Activated CD4-positive, CD25-positive, alpha-beta regulatory T cell treated with anti-CD3 and anti-CD28 coated beads, Interleukin-2, amount 50 U/mL, for 72 hours (primary cell): ENCODE measurements around the gene LRRC28.

ENCODE experiments used
- DNase-seq: peaks from one replicate; pipeline ENCODE4 v3.0.0; 2021

The LRRC28 gene

DNA sequence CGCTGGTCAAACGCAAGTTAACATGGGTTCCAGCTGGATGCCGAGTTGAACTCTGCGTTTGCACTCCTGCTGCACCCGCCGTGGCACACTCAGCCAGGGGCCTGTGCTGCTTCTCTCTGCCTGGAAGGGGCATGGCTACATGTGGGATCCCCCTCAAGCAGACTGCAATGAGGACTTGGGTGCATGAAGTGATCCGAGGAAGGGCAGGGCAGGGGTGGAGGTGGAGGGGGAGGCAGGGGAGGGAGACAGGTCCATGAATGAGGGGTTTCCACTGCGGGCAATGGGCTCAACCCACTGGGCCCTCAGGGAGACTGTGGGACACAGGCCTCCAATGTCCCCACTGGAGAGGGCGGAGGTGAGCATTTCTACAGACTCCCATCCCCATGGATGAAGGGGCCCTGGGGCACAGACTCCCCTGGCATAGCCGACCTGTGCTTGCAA is 172.9 kb downstream of the LRRC28 start:
- no peak for DNase-seq

DNA sequence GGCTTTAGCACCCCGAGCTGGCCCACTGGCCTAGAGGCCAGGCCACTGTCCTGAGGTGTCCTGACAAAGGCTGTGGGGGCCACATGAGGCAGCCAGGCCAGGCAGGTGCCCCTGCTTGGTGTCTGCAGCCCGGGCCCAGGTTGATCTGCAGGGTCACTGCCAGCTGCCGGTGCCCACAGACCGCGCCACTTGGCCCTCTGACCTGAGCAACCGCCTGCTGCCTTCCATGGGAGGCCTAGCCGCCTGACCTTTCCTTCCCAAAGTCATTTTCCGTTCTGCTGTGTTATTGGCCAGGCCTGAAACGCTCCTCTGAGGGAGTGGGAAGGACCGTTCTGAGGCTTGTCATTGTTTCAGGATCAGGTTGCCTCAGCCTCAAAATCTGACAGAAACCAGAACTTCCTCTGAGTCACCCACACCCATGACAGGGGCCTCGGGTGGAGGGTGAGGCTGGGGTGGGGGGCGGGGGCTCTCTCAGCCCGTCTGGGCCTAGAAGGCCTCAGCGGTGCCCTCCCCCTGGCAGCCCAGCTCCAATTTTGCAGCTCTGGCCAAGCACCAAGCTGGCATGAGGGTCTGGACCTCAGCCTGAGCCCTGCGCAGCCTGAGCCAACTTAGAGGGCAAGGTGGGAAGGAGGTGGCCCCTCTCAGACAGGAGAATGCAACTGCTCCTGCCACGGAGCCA is 173.8 kb downstream of the LRRC28 start:
- DNase-seq = peak; percentile 43

DNA sequence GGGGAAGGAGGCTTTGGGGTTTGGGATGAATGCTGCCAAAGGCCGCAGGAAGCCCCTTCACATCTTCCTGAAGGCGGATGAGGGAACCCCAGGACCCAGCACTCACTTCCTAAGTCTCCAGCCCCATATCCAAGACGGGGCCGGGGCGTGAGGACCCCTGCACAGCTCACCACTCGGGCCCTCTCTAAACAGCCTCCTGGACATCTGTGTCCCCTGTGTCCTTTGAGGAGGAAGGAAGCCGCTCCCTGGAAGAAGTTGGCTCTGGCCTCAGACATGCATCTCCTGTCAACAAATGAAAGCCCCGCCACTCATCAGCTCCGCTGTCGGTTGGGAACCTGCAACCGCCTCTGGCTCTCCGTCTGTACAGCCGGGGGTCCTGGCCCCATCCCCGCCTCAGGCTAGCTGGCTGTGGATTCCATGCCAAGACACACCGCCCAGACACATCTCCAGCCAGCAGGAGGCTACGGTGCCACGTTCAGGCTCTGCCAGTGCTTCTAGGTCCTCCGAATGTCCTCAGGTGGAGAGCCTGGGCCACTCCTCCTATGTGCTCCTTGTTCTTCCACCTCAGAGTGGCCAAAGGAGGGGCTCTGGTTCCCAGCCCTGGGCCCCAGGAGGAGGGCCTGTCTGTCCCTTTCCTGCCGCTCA is 174.5 kb downstream of the LRRC28 start:
- DNase-seq = peak; percentile 28

DNA sequence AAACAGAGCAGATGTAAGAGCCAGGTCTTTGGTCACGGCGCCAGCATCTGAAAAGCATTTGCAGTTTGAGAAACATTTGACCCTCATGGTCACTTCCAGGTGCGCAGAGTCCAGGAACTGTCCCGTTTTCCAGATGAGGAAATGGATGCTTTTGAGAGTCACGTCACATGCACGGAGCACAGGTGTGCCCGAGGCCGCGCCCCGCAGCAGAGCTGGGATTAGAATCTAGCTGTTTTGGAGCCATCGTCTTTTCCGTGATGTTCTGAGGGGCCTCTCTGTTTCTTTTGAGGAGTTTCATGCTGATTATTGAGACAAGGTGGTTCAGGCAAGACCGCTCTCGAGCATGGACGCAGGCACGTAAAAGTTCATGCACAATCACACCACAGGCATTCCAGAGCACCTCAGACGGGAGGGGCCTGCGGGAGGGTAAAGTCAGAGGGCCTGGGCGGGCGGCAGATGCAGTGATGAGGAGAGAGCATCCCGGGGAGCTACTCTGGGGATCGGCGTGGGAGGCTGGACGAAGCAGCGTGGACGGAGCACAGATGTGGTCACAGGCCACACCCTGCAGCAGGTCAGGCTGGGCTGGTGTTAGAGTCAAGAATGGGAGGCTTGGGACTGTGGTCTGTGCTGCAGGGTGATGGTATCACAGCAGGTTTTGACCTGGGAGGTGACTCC is 175.3 kb downstream of the LRRC28 start:
- DNase-seq = peak; percentile 27

DNA sequence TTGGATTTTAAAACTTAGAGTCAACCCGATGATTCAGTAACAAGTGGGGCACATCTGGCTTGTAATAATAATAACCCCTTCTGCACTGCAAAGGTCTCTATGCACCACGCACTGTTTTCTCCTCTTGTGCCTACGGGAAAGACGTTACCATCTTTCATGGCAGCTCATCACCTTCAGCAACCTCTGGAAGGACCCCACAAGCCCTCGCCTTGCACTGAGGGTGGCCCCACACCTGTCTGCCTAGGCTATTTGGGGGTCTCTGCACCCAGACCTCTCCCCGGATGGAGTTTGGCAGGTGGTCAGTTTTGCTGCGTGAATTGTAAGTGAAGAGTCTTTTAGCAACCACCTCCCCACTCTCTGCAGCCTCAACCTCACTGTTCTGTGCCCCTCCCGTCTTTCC is 175.9 kb downstream of the LRRC28 start:
- DNase-seq = no peak

DNA sequence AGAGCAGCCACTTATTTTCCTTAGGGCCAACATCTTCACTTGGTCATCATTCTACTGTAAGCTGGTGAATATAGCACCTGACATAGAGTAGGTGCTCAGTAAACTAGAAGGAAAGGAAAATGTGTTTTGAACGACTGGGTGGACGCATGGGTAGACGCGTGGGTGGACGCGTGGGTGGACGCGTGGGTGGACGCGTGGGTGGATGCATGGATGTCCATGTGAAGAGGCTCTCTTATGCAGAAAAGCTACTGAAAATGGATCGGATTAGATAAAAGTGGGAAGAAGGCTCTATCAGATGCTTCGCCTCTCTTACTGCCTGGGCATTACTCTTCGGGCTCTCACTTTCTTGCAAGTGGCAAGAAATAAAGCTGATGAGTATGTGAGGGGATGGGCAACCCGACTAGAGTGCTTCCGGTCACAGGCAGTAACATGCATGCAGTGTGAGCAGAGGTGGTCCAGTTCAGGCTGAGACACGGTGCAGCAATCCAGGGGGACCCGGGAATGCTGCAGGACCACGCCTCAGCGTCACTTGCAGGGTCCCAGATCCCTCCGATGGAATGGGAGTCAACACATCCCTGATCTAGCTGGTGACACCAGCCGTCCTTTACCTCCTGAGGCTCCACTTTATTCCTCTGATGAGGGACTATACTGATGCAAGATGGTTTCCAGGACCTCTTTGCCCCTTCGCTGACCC is 176.5 kb downstream of the LRRC28 start:
- peak; percentile 23 for DNase-seq

DNA sequence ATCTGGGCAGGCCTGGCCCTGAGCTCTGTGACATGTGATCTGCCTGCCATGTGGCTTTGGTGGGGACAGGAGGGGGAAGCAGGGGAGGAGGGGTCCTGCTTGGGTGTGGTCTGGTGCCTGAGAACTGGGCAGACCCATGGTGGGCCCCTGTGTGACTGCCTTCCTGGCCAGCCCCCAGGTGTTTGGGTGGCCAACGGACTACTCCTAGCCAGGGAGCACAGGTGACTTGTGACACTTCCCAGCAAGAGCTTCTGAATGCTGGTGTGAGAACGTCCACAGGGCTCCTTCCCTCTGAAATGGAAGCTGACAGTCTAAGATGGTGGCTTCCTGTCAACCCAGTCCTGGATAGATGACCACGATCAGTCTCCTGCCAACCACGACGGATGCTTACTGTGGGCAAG is 178.4 kb downstream of the LRRC28 start:
- peak; percentile 15 for DNase-seq

DNA sequence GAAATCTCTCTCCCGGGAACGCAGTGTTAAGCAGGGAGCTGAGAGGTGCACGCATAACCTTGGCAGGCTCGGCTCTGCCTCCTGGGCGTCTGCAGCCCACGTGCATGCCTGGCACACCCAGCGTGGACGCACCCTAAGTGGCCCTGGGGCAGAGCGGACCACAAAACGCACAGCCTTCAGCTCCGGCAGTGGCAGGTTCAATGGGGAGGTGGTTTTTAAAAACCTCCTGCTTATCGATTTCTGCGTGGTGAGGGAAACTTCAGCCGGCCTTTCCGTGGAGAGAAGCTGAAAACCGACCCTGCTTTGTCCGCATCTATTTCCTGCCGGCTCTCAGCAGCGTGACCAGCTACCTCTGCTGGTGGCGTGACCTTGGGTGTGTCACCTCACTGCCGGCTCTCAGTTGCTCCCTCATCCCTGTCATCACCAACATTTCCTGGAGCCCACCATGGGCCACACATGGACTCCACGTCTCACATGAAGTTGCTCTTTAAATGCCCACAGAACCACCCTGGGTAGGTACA is 179.7 kb downstream of the LRRC28 start:
- no peak for DNase-seq

DNA sequence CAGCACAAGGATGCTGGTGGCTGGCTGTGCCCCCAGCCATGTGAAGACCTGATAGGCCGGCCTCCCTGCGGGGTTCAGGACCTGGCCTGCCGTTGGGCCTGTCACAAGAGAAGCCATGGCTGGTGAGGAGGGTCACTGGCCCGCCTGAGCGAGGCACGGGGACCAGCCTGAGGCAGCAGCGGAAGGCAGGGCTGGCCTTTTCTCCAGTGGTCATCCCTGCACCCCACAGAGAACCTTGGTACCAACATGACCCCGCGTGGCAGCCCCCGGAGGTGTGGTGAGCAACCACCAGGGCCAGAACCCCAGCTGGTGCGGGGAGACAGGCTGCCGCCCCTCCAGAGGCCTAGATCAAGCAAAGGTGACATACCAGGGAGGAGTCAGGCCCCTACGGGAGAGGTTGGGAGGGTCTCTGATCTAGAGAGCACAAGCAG is 180.4 kb downstream of the LRRC28 start:
- DNase-seq = peak; percentile 26

DNA sequence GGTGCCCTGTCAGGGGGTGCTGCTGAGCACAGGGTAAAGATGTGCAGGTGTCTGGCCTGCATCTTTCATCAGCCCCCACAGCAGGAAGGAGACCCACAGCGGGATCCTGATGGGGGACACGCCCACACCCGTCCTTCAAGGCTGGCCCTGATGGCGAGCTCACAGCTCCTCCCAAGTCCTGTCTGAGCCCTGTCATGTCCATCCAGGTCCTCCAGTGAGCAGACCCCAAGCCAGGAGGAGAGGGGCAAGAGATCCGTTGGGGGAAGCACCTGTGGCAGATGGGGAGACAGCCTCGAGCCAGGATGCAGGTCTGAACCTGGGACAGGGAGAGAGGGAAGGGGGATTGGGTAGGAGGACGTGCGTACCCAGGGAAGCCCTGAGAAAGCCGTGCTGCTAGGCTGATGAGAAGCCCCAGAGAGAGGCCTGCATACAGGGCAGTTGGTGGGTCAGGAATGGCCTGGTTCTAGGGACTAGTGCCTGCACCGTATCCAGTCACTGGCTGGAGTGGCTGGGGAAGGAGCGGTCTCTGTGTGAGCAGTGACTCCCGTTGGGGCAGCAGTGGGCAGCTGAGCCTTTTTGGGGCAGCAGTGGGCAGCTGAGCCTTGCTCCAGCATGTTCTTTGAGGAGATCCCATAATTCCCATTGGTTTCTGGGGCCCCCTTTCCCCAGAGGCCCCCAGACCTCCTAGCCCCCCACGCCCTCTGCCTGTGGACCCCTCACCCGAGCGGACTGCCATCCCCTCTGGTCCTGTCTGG is 181.2 kb downstream of the LRRC28 start:
- DNase-seq = peak; percentile 22

DNA sequence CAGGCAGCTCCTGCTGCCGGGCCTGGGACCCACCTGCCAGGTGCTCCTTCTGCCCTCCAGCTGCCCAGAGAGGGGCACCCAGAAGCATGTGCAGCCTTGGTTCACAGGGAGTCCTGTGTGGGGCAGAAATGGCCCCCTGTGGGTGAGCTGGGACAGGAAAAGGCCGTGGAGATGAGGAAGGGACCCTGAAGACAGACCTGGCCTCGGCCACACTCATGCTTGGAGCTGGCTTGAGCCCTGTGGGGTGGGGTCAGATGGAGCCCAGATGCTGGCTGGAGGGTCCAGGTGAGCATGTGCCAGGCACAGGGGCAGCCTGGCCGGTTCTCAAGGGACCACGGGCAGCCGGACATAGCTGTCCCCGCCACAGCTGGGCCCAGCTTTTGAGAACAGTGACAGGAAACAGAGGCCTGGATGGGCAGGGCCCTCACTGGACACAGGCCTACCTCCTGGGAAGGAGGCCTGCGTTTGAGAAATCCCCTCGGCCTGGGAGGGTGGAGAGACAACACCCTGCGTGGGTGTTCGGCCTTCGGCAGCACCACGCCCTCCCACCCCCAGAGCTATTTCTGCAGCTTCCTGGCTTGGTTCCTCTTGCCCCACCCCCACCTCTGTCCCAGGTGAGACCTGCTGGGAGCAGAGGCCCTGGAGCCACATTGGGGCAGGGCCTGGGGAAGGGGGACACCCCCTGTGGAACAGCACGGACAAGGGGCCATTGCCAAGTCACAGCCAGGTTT is 181.9 kb downstream of the LRRC28 start:
- DNase-seq = peak; percentile 30

DNA sequence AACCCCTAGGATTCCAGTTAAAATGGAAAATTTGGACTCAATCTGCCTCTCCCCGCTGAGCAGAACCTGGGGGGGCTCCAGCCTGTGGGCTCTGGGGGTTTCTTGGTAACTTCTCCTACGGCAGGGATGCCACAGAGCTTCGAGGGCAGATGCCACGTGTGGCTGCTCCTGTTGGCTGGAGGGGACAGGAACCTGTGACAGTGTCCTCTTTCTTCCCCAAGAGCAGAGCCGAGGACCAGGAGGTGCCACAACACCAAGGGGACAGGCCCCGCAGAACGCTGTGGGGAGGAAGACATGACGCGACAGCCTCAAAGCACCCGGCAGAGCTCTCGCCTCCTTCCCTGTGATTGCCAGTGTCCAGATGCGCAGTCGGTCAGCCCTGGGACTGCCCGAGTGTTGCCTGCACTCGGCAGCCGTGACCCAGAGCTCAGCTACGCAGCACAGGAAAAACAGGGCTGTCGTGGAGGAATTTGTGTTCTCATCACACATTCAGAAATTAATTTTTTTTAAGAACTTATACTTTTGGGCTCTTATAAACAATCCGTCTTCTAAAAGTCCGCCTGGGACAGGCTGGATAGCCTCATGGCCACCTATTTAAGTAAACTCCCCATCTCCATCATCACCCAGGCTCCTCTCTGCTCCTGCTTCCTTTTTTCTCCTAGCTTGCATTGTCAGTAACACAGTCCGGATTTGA is 182.6 kb downstream of the LRRC28 start:
- DNase-seq = peak; percentile 28

DNA sequence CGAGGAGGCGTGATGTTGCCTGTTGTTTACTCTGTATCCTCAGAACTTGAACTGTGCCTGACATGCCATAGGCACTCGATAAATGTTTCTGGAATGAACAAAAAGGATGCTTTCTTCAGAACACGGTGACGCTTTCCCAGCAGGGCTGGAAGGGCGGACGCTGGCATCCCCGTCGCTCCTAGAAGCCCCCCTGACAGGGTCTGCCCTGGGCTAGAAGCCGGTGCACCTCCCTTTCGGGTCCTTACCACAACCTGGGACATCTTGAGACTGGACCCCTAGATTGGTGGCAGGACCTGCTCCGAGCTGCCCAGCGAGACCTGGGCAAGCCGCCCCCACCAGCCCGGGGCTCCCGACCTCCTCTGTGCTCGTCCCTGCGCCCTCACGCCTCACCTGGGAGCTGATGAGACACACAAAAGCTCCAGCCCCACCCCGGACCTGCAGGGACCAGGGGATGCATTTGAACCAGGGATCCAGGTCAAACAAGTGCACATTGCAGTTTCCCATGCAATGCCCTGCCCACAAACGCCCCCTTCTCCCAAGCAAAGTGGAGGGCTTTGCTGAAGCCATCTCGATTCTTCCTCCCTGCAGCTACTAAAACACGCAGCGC is 183.3 kb downstream of the LRRC28 start:
- DNase-seq = peak; percentile 18

DNA sequence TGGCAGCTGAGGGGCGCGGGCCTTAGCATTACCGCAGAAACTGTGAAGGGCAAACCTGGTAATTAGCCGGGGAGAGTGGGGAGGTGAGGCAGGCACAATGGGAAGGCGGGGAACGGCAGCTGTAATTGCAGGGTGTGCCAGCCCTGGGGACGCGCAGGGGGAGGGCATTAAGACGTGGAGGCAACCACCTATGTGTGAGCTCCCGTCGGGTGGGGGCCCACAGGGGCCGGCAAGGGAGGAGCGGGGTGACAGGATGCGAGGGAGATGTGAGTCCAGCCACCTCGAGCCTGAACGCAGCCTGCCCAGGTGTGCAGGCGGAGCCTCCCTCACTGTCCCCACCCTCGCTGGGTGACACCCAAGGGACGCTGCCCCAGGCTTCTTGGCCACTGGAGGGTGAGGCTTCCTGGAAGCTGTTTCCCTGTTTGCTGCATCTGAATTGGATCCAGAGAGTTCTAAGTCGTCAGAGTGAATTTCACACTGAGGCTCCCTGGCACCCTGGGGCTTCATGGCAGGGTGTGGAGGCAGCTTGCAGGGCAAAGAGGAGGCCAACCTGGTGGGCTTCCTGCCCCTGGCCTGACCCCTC is 183.9 kb downstream of the LRRC28 start:
- DNase-seq = peak; percentile 30

DNA sequence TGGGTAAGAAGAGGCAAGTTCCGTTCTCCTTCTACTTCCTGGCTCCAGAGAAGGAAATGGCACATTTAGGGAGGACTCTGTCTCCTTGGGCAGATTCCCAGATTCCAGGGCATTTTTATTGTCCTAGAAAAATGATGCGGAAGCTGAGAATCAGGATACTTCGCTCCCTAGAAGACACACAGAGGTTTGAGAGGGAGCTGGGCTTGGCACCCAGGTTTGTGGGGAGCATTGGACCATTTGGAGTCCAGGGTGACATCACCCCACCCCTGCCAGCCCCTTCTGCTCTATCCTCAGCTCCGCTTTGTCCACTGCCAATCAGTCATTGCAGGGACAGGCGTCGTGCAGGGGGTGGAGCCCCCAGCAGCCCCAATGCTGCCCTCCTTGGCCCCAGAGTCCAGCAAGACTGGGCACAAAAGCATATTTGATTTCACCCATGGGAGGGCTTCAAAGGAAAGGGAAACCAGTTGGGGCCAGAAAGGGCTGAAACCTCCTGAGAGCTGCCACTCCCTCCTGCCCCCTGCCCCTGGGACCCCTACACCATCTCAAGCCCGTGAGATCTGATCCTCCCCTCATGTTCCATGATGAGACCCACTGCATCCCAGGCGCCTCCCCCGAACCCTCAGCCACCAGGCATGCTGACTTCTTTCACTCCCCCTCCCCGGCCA is 184.7 kb downstream of the LRRC28 start:
- no peak for DNase-seq

DNA sequence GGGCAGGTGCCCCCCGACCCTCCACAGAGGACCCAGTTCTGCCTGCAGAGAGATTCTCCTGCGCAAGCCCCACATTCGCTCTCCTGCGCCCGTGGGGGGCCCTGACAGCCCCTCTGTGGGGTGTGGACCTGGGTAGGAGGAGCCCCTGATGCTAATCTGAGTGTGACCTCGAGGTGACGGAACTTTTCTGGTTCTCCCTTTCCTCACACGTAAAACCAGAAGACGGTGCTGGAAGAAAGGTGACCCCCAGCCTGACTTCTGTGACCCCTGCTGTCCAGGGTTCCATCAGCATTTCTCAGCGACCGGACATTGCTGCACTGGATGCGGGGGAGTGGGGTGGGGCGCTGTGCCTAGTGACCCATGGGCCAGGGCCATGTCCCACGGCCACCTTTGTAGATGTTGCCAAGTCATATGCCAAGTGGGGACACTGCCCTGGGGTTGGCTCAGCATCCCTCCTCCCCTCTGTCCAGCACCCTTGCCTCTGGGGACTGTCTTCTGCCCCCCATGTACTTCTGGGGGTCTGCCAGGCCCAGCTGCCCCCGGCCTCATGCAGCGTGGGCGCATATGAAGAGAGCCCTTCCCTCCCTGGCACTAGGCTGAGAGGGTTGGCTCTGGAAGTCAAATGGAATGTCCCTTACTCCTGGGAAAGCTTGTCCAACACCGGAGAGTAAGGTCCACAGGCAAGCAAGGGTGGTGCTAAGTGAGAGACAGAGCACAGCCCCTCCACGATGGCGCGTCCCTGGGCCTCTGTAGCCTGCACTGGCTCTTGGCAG is 185.4 kb downstream of the LRRC28 start:
- no peak for DNase-seq

DNA sequence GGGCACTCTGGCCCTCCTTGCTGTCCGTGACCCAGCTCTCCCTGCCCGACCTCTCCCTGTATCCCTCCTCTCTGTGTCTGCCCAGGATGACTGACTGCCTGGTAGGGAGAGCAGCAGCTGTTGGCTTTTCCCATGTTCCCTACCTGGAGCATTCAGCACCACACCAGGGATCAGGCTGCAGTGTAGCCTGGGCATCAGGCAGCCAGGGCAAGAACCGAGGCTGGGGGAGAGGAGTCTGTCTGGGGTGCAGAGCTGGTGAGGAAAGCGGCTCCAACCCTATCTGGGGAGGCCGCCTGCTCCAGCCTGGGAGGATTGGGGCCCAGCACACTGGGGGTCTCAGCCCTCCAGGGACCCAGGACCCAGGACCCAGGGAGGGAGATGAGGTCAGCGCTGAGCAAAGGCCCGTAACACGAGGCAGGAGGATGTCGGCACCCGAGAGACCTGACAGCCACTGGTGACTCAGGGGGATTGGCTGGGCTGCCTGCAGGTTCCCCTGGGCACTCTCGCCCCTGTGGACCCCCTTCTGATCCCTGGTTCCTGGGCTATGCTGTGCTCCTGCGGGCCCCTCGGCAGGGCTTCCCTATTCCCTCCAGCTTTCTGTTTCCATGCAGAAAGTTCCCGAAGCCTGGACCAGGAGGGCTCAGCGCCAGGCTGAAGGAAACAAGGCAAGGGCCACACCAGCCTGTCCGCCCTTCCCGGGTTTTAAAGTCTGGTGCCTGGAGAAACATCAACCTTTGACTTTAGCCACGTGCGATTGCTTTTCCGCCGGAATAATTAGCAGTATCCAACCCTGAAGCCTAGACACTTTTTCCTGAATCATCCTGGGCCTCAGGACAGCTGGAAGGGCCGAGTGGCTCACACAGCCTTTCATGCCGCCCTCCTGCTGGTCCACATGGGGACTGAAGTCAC is 186.3 kb downstream of the LRRC28 start:
- DNase-seq = no peak

DNA sequence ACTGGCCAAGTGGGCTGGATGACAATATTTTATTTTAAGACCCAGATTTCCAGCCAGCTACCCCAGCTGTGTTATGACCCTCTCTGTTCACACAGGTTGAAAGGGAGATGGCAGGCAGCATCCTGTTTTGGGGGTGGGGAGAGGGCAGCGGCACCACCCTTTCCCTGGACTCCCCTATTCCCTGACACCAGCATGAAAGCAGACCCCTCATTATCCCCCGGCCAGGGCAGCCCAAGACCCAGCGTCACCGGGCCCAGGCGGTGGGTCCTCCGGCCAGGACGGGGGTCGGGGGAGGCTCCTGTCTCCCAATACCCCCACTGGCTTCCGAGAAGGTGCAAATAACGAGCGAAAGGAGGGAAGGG is 186.9 kb downstream of the LRRC28 start:
- no peak for DNase-seq
